Measurements from ENCODE around the gene PRKCE. TPM values are rescaled to one million over a fixed set of nuclear protein-coding genes. Genes with fewer than 3 reads are reported as not detected.

Gene PRKCE
- total and polyA plus RNA-seq, 7 donors, result 3.0 to 22.8 (median 16.1) TPM

GRCh38 chr2:45882707-45883602 lies 231.5 kb downstream of the PRKCE start:
- no peaks in the 10 kb centered on the region for H3K27me3 ChIP-seq (ENCODE audit: insufficient read depth in 3 of 3, low read length in 2 of 3)
- intact Hi-C loops (cut with DNase I), result no loop called here
- DNase-seq (no peak), ATAC-seq (peak; percentile 61 to 85 (median 81))
- H3K4me3 ChIP-seq, result peak overlapping the region; percentile 37
- WGBS, 3 donors, result 16 to 31% (median 31%) methylated on average over 21 of the region's 21 CpGs
- H3K27ac ChIP-seq, result no peak overlapping the region
- peaks cover 17% of the 10 kb centered on the region for H3K4me1 ChIP-seq
- TF ChIP-seq CTCF (IDR thresholded peaks at IDR 0.05), result no peak
- no peaks in the 10 kb centered on the region for H3K9me3 ChIP-seq
- H3K36me3 ChIP-seq (ENCODE audit: insufficient read depth in 1 of 2, low read depth in 1 of 2), result no peaks in the 10 kb centered on the region

GRCh38 chr2:45883603-45884000 lies 232.1 kb downstream of the PRKCE start:
- Histone ChIP-seq H3K4me3 (no peak overlapping the region), H3K4me1 (peaks cover 17% of the 10 kb centered on the region), H3K27ac (no peak overlapping the region), H3K36me3 (ENCODE audit: insufficient read depth in 1 of 2, low read depth in 1 of 2) (no peaks in the 10 kb centered on the region), H3K27me3 (ENCODE audit: insufficient read depth in 3 of 3, low read length in 2 of 3) (no peaks in the 10 kb centered on the region), H3K9me3 (no peaks in the 10 kb centered on the region)
- intact Hi-C loops (cut with DNase I), result no loop called here
- no peak for TF ChIP-seq CTCF (IDR thresholded peaks at IDR 0.05)
- DNase-seq (no peak), ATAC-seq (no peak)
- 65 to 76% (median 66%) methylated on average over 3 of the region's 3 CpGs for WGBS, 3 donors

GRCh38 chr2:45884126-45884525 lies 232.7 kb downstream of the PRKCE start:
- Histone ChIP-seq H3K27ac (no peak overlapping the region), H3K36me3 (ENCODE audit: insufficient read depth in 1 of 2, low read depth in 1 of 2) (no peaks in the 10 kb centered on the region), H3K9me3 (no peaks in the 10 kb centered on the region), H3K4me3 (no peak overlapping the region), H3K27me3 (ENCODE audit: insufficient read depth in 3 of 3, low read length in 2 of 3) (no peaks in the 10 kb centered on the region), H3K4me1 (peaks cover 17% of the 10 kb centered on the region)
- no peak for DNase-seq
- TF ChIP-seq CTCF (IDR thresholded peaks at IDR 0.05), result no peak
- no peak for ATAC-seq
- 64 to 84% (median 70%) methylated on average over 2 of the region's 2 CpGs for WGBS, 3 donors
- intact Hi-C loops (cut with DNase I), result no loop called here

DNA sequence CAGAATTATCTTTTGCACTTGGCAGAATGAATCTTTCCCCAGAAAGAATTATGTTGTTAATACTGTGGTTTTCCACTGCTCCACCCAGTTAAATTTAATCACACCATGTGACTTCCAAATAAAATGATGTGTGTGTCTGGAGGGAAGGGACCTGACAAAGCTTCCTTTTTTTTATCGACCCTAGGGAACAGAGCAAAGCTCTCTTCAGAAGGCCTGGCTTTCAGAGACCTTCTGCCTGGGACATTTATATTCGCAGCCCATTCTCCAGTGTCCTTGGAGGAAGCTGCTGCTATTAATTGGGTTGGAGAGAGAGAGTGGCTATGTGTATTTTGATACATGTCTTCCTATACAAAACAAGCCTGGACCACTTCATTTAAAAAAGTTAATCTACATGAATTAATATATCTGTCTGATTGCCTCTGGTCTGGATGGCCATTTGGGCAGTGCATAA lies 233.7 kb downstream of the PRKCE start:
- no peak for TF ChIP-seq CTCF (IDR thresholded peaks at IDR 0.05)
- WGBS, 3 donors, result 54 to 63% (median 62%) methylated on average over 2 of the region's 2 CpGs
- DNase-seq (no peak), ATAC-seq (no peak)
- no peak overlapping the region for H3K4me3 ChIP-seq
- no peaks in the 10 kb centered on the region for H3K36me3 ChIP-seq (ENCODE audit: insufficient read depth in 1 of 2, low read depth in 1 of 2)
- intact Hi-C loops (cut with DNase I), result no loop called here
- peaks cover 17% of the 10 kb centered on the region for H3K4me1 ChIP-seq
- no peaks in the 10 kb centered on the region for H3K27me3 ChIP-seq (ENCODE audit: insufficient read depth in 3 of 3, low read length in 2 of 3)
- no peak overlapping the region for H3K27ac ChIP-seq
- no peaks in the 10 kb centered on the region for H3K9me3 ChIP-seq

Measured in psoas muscle (tissue), 8 donors.